HepG2 (cell line): ENCODE measurements around the gene PLD2. TPM values are rescaled to one million over a fixed set of nuclear protein-coding genes. Genes with fewer than 3 reads are reported as not detected.

ENCODE experiments used
- ARID2 ChIP-seq: sonication (generic); formaldehyde crosslinking; IDR thresholded peaks from 2 replicates; pipeline ENCODE4 v1.8.1; 2022; ENCODE audit warnings: mild to moderate bottlenecking, missing genetic modification reagents, borderline replicate concordance
- CHD2 ChIP-seq: IDR thresholded peaks from 2 replicates; pipeline ENCODE4 v1.6.1; 2011; ENCODE audit warnings: low read depth, low read length, improper control_type of control experiment
- HNRNPH1 ChIP-seq: fragments of 200-400 bp; formaldehyde crosslinking; optimal IDR thresholded peaks from 2 replicates; pipeline ENCODE3; 2017; ENCODE audit warnings: mild to moderate bottlenecking, low read depth, low read length
- PHF21A ChIP-seq: sonication (generic); formaldehyde crosslinking; IDR thresholded peaks from 2 replicates; pipeline ENCODE4 v1.5.0; 2020; ENCODE audit warnings: mild to moderate bottlenecking, missing genetic modification reagents
- PHF8 ChIP-seq: sonication (generic); formaldehyde crosslinking; IDR thresholded peaks from 2 replicates; pipeline ENCODE4 v1.5.0; 2020; ENCODE audit warnings: missing genetic modification reagents
- POLR2A ChIP-seq, 2 experiments: IDR thresholded peaks; 2 replicates each; pipeline ENCODE4 v1.6.1; 2011; ENCODE audit warnings: low read depth in 2 of 2, low read length in 2 of 2, mild to moderate bottlenecking in 1 of 2, moderate library complexity in 1 of 2; ENCODE audit not compliant: insufficient read depth in 1 of 2
- RFXAP ChIP-seq: sonication (generic); formaldehyde crosslinking; IDR thresholded peaks from 2 replicates; pipeline ENCODE4 v1.4.0; 2020; ENCODE audit warnings: missing genetic modification reagents, borderline replicate concordance
- SAFB2 ChIP-seq: sonication (generic); formaldehyde crosslinking; IDR thresholded peaks from 2 replicates; pipeline ENCODE4 v1.5.1; 2020; ENCODE audit warnings: missing genetic modification reagents, low read depth, mild to moderate bottlenecking, borderline replicate concordance
- THAP11 ChIP-seq: IDR thresholded peaks from 2 replicates; pipeline ENCODE4 v1.6.1; 2016; ENCODE audit warnings: missing biosample characterization, missing genetic modification reagents
- ZNF207 ChIP-seq: fragments of 450-650 bp; IDR thresholded peaks from 2 replicates; pipeline ENCODE4 v1.6.1; 2016; ENCODE audit warnings: antibody characterized with exemption, borderline replicate concordance
- ZNF552 ChIP-seq: sonication (generic); formaldehyde crosslinking; IDR thresholded peaks from 2 replicates; pipeline ENCODE4 v1.9.0; 2022; ENCODE audit warnings: missing genetic modification reagents, mild to moderate bottlenecking, borderline replicate concordance
- ZNF713 ChIP-seq: sonication (generic); formaldehyde crosslinking; IDR thresholded peaks from 2 replicates; pipeline ENCODE4 v1.4.0; 2020; ENCODE audit warnings: mild to moderate bottlenecking, missing genetic modification reagents
- ZNF746 ChIP-seq: sonication (generic); formaldehyde crosslinking; IDR thresholded peaks from 2 replicates; pipeline ENCODE4 v1.8.0; 2022; ENCODE audit warnings: mild to moderate bottlenecking, missing genetic modification reagents
- ZNF816 ChIP-seq: sonication (generic); formaldehyde crosslinking; IDR thresholded peaks from 2 replicates; pipeline ENCODE4 v1.8.0; 2022; ENCODE audit warnings: missing genetic modification reagents, mild to moderate bottlenecking, borderline replicate concordance
- polyA plus RNA-seq, 8 experiments: library from polyadenylated mRNA; depleted of rRNA in 3 of 8; stranded (reverse) in 7 of 8; unstranded in 1 of 8; fragments of >200 nt; fragmentation: Illumina TruSeq in 4 of 8; extraction: Trizol in 4 of 8; gene quantifications; 2 replicates each; pipeline versions ENCODE4 v1.2.1 to v1.2.3, GENCODE V29; 2011 to 2016; ENCODE audit warnings: low read depth in 4 of 8, missing spikeins in 1 of 8, mixed read lengths in 1 of 8; ENCODE audit not compliant: insufficient read depth in 1 of 8
- total RNA-seq, 5 experiments: library from RNA; depleted of rRNA; stranded (reverse); fragments of >200 nt; fragmentation: Illumina TruSeq; extraction: Trizol; gene quantifications; 2 replicates each; pipeline ENCODE4 v1.2.3, GENCODE V29; 2016; ENCODE audit warnings: low read depth in 1 of 5
- TF ChIP-seq, protein P1 (sequence below): sonication (generic); formaldehyde crosslinking; IDR thresholded peaks from 2 replicates; pipeline ENCODE4 v1.5.0; 2020; ENCODE audit warnings: mild to moderate bottlenecking, missing genetic modification reagents
- TF ChIP-seq, protein P2 (sequence below): sonication (generic); formaldehyde crosslinking; IDR thresholded peaks from 2 replicates; pipeline ENCODE4 v1.9.0; 2022; ENCODE audit warnings: missing genetic modification reagents, mild to moderate bottlenecking, borderline replicate concordance
- TF ChIP-seq, protein P3 (sequence below): sonication (generic); formaldehyde crosslinking; IDR thresholded peaks from 2 replicates; pipeline ENCODE4 v1.4.0; 2020; ENCODE audit warnings: missing genetic modification reagents, borderline replicate concordance
- TF ChIP-seq, protein P4 (sequence below): sonication (generic); formaldehyde crosslinking; IDR thresholded peaks from 2 replicates; pipeline ENCODE4 v1.8.0; 2022; ENCODE audit warnings: missing genetic modification reagents, mild to moderate bottlenecking, inconsistent platforms, borderline replicate concordance
- TF ChIP-seq, protein P5 (sequence below): sonication (generic); formaldehyde crosslinking; IDR thresholded peaks from 2 replicates; pipeline ENCODE4 v1.9.0; 2021; ENCODE audit warnings: missing genetic modification reagents, mild to moderate bottlenecking, borderline replicate concordance

Gene PLD2
- total and polyA plus RNA-seq, 2 of the 13 experiments (the other 11 are each of a cell fraction or from before 2014, with no cell fraction given): 13.4 to 29.7 TPM

DNA sequence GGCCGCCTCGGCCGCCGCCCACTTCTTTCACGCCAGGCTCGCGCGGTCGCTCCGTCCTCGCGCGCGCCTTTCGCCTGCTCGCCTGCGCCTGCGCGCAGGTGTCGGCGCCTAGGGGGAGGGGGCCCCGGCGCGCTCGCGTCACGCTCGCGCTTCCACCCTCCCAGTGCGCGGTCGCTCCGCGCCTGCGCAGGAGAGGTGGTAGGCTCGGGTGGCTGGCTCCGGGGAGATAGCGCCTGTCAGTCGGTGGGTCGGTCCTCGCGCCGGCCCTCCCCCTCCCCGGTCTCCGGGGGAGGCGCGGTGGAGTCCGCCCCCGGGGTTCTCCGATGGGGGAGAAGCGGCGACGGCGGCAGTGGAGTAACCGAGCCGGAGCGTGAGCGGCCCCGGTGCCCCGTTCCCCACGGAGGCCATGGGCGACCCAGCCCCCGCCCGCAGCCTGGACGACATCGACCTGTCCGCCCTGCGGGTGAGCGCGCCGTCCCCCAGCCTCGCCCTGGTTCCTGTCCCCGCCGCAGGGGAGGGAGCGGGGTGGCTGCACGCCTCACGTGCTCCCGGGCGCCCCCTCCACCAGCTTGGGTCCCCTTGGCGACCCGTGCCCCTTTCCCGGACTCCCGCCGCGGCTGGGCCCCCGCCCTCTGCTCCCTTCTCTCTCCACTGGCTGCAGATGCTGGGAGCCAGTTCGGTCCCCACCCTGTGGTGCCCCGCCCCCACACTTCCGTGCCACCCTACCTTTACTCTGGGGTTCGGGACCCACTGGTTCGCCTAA lies 26.4 kb downstream of the PLD2 start, which contains the start of gene MINK1 (continued):
- TF ChIP-seq, protein P1, sequence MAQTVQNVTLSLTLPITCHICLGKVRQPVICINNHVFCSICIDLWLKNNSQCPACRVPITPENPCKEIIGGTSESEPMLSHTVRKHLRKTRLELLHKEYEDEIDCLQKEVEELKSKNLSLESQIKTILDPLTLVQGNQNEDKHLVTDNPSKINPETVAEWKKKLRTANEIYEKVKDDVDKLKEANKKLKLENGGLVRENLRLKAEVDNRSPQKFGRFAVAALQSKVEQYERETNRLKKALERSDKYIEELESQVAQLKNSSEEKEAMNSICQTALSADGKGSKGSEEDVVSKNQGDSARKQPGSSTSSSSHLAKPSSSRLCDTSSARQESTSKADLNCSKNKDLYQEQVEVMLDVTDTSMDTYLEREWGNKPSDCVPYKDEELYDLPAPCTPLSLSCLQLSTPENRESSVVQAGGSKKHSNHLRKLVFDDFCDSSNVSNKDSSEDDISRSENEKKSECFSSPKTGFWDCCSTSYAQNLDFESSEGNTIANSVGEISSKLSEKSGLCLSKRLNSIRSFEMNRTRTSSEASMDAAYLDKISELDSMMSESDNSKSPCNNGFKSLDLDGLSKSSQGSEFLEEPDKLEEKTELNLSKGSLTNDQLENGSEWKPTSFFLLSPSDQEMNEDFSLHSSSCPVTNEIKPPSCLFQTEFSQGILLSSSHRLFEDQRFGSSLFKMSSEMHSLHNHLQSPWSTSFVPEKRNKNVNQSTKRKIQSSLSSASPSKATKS (CRISPR knock-in tag): no peak
- TF ChIP-seq ZNF816 (CRISPR knock-in tag): no peak
- TF ChIP-seq, protein P2, sequence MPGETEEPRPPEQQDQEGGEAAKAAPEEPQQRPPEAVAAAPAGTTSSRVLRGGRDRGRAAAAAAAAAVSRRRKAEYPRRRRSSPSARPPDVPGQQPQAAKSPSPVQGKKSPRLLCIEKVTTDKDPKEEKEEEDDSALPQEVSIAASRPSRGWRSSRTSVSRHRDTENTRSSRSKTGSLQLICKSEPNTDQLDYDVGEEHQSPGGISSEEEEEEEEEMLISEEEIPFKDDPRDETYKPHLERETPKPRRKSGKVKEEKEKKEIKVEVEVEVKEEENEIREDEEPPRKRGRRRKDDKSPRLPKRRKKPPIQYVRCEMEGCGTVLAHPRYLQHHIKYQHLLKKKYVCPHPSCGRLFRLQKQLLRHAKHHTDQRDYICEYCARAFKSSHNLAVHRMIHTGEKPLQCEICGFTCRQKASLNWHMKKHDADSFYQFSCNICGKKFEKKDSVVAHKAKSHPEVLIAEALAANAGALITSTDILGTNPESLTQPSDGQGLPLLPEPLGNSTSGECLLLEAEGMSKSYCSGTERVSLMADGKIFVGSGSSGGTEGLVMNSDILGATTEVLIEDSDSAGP: peak; percentile 78
- TF ChIP-seq RFXAP: peak; percentile 55; the same call in 1 of the 2 replicates
- no peak for TF ChIP-seq HNRNPH1
- TF ChIP-seq PHF8 (CRISPR knock-in tag): peak; percentile 58
- no peak; the same call in 1 of the 2 replicates for TF ChIP-seq ZNF552 (CRISPR knock-in tag)
- no peak for TF ChIP-seq ZNF713 (CRISPR knock-in tag)
- peak in 1 of 2 experiments; percentile 78; a peak in 3 of 4 replicates for TF ChIP-seq POLR2A (IDR thresholded peaks at IDR 0.05; ENCODE audit: insufficient read depth in 1 of 2, low read depth in 2 of 2, low read length in 2 of 2)
- TF ChIP-seq PHF21A (CRISPR knock-in tag): no peak
- TF ChIP-seq ZNF746 (CRISPR knock-in tag): peak; percentile 25; the same call in 1 of the 2 replicates
- peak; percentile 39; the same call in 1 of the 2 replicates for TF ChIP-seq THAP11
- no peak for TF ChIP-seq ZNF207
- peak; percentile 63; the same call in 1 of the 2 replicates for TF ChIP-seq ARID2 (CRISPR knock-in tag)
- peak; percentile 86 for TF ChIP-seq CHD2
- TF ChIP-seq, protein P3, sequence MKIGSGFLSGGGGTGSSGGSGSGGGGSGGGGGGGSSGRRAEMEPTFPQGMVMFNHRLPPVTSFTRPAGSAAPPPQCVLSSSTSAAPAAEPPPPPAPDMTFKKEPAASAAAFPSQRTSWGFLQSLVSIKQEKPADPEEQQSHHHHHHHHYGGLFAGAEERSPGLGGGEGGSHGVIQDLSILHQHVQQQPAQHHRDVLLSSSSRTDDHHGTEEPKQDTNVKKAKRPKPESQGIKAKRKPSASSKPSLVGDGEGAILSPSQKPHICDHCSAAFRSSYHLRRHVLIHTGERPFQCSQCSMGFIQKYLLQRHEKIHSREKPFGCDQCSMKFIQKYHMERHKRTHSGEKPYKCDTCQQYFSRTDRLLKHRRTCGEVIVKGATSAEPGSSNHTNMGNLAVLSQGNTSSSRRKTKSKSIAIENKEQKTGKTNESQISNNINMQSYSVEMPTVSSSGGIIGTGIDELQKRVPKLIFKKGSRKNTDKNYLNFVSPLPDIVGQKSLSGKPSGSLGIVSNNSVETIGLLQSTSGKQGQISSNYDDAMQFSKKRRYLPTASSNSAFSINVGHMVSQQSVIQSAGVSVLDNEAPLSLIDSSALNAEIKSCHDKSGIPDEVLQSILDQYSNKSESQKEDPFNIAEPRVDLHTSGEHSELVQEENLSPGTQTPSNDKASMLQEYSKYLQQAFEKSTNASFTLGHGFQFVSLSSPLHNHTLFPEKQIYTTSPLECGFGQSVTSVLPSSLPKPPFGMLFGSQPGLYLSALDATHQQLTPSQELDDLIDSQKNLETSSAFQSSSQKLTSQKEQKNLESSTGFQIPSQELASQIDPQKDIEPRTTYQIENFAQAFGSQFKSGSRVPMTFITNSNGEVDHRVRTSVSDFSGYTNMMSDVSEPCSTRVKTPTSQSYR (CRISPR knock-in tag): peak; percentile 78
- peak; percentile 83 for TF ChIP-seq SAFB2 (CRISPR knock-in tag)
- TF ChIP-seq, protein P4, sequence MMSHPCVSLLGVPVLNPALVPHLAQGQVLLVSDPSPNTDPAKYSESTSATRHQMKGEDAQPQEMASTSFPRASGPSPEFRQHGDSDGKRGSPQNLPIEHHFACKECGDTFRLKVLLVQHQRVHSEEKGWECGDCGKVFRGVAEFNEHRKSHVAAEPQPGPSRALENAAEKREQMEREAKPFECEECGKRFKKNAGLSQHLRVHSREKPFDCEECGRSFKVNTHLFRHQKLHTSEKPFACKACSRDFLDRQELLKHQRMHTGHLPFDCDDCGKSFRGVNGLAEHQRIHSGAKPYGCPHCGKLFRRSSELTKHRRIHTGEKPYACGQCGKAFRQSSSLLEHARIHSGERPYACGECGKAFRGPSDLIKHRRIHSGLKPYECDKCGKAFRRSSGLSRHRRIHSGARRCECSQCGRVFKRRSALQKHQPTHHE (CRISPR knock-in tag): peak; percentile 68; the same call in 1 of the 2 replicates
- TF ChIP-seq, protein P5, sequence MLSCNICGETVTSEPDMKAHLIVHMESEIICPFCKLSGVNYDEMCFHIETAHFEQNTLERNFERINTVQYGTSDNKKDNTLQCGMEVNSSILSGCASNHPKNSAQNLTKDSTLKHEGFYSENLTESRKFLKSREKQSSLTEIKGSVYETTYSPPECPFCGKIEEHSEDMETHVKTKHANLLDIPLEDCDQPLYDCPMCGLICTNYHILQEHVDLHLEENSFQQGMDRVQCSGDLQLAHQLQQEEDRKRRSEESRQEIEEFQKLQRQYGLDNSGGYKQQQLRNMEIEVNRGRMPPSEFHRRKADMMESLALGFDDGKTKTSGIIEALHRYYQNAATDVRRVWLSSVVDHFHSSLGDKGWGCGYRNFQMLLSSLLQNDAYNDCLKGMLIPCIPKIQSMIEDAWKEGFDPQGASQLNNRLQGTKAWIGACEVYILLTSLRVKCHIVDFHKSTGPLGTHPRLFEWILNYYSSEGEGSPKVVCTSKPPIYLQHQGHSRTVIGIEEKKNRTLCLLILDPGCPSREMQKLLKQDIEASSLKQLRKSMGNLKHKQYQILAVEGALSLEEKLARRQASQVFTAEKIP (CRISPR knock-in tag): no peak
